Mesodermal cell (in vitro differentiated cells): ENCODE results near the gene KRTAP1-4.
"Not testable (repeated sequence)": the region's sequence is repeated elsewhere in the genome, so short reads cannot be mapped to it uniquely, and the experiment has no call there.

Experiments
- H3K27ac ChIP-seq: 2 replicates; pipeline ENCODE4 v1.7.0; 2013; ENCODE audit warnings: mild to moderate bottlenecking, low read depth, low read length, moderate library complexity; ENCODE audit not compliant: severe bottlenecking
- H3K36me3 ChIP-seq: 2 replicates; pipeline ENCODE4 v1.7.1; 2013; ENCODE audit warnings: mild to moderate bottlenecking, low read length, moderate library complexity; ENCODE audit not compliant: control insufficient read depth, insufficient read depth
- H3K4me1 ChIP-seq: one replicate; pipeline ENCODE4 v1.7.1; 2013; ENCODE audit warnings: mild to moderate bottlenecking, low read length; ENCODE audit not compliant: insufficient read depth, control insufficient read depth, poor library complexity, severe bottlenecking
- H3K4me3 ChIP-seq: 2 replicates; pipeline ENCODE4 v1.7.0; 2013; ENCODE audit warnings: low read length, control low read depth, mild to moderate bottlenecking; ENCODE audit not compliant: insufficient read depth, poor library complexity, severe bottlenecking; ENCODE audit errors: extremely low read depth
- H3K9me3 ChIP-seq: 2 replicates; pipeline ENCODE4 v1.7.1; 2013; ENCODE audit warnings: mild to moderate bottlenecking, low read length, moderate library complexity; ENCODE audit not compliant: control insufficient read depth
- WGBS, 2 experiments: methylation state at CpG; one replicate each; pipeline ENCODE4 v1.1.5; 2013; ENCODE audit warnings: missing lambda C conversion rate in 2 of 2; ENCODE audit not compliant: insufficient coverage in 2 of 2; 5-methylcytosine and 5-hydroxymethylcytosine counted together

KRTAP1-4 gene

DNA sequence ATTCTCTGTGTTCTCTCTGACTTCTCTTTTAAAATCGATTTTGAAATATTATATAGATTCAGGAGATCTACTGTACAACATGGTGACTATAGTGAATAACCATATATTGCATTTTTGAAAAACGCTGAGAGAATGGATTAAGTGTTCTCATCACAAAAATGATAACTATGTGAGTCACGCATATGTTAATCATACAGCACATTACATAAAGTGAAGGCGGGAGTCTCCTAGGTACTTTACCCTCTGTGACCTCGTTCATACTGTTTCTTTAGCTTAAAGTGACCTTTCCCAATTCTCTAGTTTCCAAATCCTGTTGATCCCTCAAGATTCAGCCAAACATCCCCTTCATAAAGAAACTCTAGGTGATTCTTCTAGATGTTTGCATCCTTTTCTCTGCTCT lies 27.2 kb downstream of the KRTAP1-4 start:
- H3K27ac ChIP-seq = no peak overlapping the region
- 71 to 73% methylated on average over 2 to 3 of the region's 5 CpGs for WGBS, 2 experiments
- no peak overlapping the region for H3K4me3 ChIP-seq
- no peaks in the 10 kb centered on the region for H3K9me3 ChIP-seq
- no peaks in the 10 kb centered on the region for H3K4me1 ChIP-seq
- no peaks in the 10 kb centered on the region for H3K36me3 ChIP-seq

DNA sequence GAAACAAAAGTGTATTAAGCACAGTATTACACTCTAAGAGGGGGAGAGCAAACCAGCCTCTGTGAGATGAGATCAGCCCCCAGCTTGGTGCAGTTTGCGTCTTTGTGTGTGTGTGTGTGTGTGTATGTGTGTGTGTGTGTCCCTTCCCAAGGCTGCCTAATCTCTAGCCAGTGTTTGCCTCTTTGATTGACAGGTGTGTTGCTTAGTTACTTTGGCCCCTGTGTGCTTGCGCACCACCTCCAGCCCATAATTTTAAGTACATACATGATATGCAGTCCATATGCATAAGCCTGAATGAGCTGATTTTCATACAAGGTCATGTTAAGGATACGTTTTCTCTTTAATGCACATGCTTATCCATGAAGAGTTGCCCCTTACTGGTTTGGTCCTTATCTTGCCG lies 28.2 kb downstream of the KRTAP1-4 start:
- Histone ChIP-seq H3K27ac (no peak overlapping the region), H3K4me1 (no peaks in the 10 kb centered on the region), H3K4me3 (no peak overlapping the region), H3K9me3 (no peaks in the 10 kb centered on the region), H3K36me3 (no peaks in the 10 kb centered on the region)
- 88 to 100% methylated on average over 1 of the region's 4 CpGs for WGBS, 2 experiments

DNA sequence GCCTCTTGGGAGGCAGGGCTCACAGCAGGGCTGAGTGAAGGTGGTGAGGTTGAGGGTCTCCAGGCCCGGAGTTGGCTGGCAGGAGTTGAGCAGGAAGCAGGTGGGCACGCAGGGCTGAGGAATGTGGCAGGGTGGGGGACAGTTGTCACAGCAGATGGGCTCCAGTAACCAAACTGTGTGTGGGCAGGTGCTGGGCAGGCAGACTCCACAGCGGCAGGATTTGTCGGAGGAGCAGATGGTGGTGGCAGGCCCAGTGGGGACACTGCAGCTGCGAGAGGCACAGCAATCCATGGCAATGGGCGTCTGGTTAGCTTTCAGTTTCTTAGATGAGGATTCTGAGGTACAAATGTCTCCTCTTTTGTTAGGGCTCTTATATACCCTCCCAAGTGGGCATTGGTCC lies 30.4 kb downstream of the KRTAP1-4 start, which contains the start of gene KRTAP3-2:
KRTAP3-2 (minus strand) TSS at position 344 of the 400 bp plus-strand sequence; CDS start at position 291, 53 bp downstream.
- H3K9me3 ChIP-seq, H3K4me1 ChIP-seq, H3K27ac ChIP-seq, H3K36me3 ChIP-seq, H3K4me3 ChIP-seq: not testable (repeated sequence)
- WGBS, 2 experiments = 85 to 89% methylated on average over 5 of the region's 6 CpGs

DNA sequence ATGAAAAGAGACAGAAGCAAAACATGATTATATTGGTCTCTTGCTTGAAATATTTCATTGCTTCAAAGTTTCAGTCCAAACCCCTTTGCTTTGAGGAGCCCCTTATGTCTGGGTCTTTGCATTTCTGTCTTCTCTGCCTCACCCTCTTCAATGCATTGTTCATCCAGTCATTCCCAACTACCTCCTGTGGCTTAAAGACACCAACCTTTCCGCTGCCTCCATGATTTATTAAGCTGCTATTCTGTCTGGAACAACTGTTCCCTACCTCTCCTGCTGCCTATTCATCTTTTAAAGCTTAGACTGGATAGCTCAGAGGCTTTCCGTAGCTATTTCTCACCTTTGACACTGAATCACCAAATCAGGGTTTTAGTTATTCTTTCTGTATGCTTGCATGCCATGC lies 32.6 kb downstream of the KRTAP1-4 start:
- 76 to 86% methylated on average over 1 to 2 of the region's 2 CpGs for WGBS, 2 experiments
- Histone ChIP-seq H3K36me3 (no peaks in the 10 kb centered on the region), H3K4me1 (no peaks in the 10 kb centered on the region), H3K27ac (no peak overlapping the region), H3K9me3 (no peaks in the 10 kb centered on the region), H3K4me3 (no peak overlapping the region)

DNA sequence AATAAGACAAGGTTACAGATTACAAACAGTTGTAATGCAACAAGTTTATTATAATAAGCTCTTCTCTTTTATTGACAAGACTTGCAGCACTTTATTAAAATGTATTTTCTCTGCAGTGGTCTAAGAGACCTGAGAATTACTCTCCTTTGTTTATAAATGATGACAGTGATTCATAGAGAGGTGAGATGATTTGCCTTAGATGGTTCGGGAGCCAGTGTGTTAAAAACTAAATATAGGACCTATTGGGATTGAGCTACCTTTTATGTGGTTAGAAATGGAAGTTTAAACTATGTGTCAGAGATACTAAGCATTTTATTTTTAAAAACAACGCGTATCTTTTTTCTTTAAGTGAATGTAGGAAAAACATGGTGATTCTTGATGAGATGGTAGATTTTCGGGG lies 33.2 kb downstream of the KRTAP1-4 start:
- Histone ChIP-seq H3K4me1 (no peaks in the 10 kb centered on the region), H3K9me3 (no peaks in the 10 kb centered on the region), H3K4me3 (no peak overlapping the region), H3K27ac (no peak overlapping the region), H3K36me3 (no peaks in the 10 kb centered on the region)
- 60 to 89% methylated on average over 1 of the region's 4 CpGs for WGBS, 2 experiments

DNA sequence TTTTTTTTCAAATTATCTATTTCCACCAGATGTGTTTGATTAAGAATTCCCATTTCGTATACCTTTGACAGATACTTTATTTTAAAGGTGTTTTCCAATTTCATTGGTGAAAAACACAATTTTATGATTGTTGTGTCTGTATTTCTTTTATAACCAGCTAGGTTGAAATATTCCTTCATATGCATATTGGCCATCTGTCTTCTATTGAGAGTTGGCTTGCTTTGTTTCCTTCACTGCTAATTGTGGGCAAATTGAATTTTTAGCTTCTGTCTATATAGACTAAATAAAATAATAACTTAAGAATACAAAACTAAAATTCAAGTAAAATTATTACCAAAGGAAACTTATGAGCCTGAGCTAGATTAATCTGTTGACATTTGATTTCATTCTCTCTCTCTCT lies 34.9 kb downstream of the KRTAP1-4 start:
- Histone ChIP-seq H3K9me3 (no peaks in the 10 kb centered on the region), H3K36me3 (no peaks in the 10 kb centered on the region), H3K27ac (no peak overlapping the region), H3K4me1 (no peaks in the 10 kb centered on the region), H3K4me3 (no peak overlapping the region)
- no CpG with 5 or more reads among the region's 1 CpG for WGBS, 2 experiments

DNA sequence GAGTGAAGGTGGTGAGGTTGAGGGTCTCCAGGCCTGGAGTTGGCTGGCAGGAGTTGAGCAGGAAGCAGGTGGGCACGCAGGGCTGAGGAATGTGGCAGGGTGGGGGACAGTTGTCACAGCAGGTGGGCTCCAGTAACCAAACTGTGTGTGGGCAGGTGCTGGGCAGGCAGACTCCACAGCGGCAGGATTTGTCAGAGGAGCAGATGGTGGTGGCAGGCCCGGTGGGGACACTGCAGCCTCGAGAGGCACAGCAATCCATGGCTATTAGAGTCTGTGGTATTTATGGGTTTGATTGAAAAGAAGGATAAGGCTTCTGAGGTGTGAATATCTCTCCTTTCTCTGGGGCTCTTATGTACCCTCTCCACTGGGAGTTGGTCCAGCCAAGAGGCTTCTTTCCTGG lies 36.2 kb downstream of the KRTAP1-4 start, which contains the start of gene KRTAP3-3:
KRTAP3-3 (minus strand) TSS at position 326 of the 400 bp plus-strand sequence; CDS start at position 259, 67 bp downstream.
- Histone ChIP-seq H3K4me3 (no peak within 1 kb of the TSS), H3K9me3 (no peaks in the 10 kb centered on the region), H3K27ac (no peak within 1 kb of the TSS), H3K4me1 (no peaks in the 10 kb centered on the region), H3K36me3 (no peaks in the 10 kb centered on the region)
- 67 to 83% methylated on average over 3 to 4 of the region's 4 CpGs for WGBS, 2 experiments

DNA sequence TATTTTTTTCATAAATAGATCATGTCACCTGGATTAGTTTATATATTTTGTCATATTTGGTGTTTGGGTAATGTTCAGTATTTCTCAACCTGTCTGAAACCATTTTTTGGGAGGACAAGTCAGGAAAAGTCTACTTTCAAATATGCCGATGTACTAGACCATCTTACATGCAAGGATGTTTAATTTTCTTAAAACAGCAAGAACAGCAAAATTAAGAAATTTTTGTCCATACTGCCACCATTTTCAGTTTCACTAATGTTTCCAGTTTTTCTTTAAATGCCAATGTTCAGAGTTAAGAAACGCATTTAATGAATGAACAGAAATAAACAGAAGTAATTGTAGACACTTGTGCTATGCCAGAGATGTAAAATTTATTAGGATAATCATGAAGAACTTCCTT lies 36.9 kb downstream of the KRTAP1-4 start:
- Histone ChIP-seq H3K4me1 (no peaks in the 10 kb centered on the region), H3K9me3 (no peaks in the 10 kb centered on the region), H3K36me3 (no peaks in the 10 kb centered on the region), H3K4me3 (no peak overlapping the region), H3K27ac (no peak overlapping the region)
- WGBS, 2 experiments = 100% methylated on average over 1 of the region's 2 CpGs

DNA sequence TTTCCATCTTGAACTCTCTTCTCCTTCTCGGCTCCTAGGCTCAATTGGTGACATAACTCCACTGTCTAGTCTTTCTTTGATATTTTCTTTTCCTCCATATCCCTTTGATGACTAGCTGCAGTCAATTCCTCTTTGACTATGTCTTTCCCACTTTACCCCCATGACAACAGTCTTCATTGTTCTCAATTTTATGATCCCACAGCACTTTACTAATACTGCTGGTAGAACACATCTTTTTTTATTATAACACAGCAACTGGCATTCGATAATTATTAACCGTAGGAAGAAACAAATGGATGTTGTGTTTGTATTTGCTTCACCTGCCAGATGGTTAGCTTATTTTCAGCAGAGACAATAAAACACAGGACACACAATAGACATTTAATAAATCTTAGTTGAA lies 37.3 kb downstream of the KRTAP1-4 start:
- H3K27ac ChIP-seq = no peak overlapping the region
- WGBS, 2 experiments = 92 to 100% methylated on average over 1 of the region's 3 CpGs
- H3K9me3 ChIP-seq = no peaks in the 10 kb centered on the region
- H3K4me3 ChIP-seq = no peak overlapping the region
- H3K36me3 ChIP-seq = no peaks in the 10 kb centered on the region
- H3K4me1 ChIP-seq = no peaks in the 10 kb centered on the region

DNA sequence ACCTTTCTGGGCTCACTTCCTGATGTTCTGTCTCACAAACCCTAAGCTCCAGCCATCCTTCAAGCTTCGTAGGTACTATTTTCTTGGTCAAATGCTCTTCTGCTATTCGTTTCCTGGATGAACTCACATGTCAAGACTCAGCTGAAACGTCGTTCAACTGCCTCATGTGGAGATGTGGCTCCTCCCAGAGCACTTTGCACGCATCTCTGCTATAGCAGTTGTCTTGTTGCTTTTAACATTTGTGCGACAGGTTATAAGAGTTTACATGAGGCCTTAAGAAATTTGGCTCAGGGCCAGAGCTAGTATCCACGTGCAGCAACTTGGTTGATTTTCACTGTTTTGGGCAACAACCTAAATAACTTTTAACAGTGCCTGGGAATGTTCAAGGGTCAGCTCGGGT lies 43.1 kb downstream of the KRTAP1-4 start:
- Histone ChIP-seq H3K36me3 (no peaks in the 10 kb centered on the region), H3K4me1 (no peaks in the 10 kb centered on the region), H3K27ac (no peak overlapping the region), H3K4me3 (no peak overlapping the region), H3K9me3 (no peaks in the 10 kb centered on the region)
- 86 to 88% methylated on average over 7 of the region's 8 CpGs for WGBS, 2 experiments

DNA sequence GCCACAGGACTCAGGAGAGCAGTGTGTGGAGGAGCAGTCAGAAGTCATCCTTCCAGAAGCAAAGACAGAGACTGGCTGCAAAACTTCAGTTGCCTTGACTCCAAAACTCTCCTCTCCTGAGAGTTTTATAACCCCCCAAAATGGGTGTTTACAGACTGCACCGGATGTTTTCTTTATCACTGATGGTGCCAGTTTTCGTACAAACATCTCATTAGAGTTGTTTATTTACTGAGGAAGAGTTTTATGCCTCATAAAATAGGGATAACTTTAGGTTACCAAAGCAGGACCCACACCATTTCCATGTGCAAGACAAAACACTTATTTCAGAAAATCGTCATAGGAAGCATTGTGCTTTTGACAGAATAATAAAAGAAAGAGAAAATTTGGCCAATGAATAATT lies 45.8 kb downstream of the KRTAP1-4 start, which contains the start of gene KRT40:
KRT40 (minus strand) TSS at position 101 of the 400 bp plus-strand sequence; CDS start at position 48, 53 bp downstream.
- H3K4me3 ChIP-seq = no peak within 1 kb of the TSS
- no peak within 1 kb of the TSS for H3K27ac ChIP-seq
- no peaks in the 10 kb centered on the region for H3K4me1 ChIP-seq
- WGBS, 2 experiments = 83% methylated on average over 1 of the region's 3 CpGs; no CpG with 5 or more reads in 1 of the 2 experiments
- no peaks in the 10 kb centered on the region for H3K9me3 ChIP-seq
- no peaks in the 10 kb centered on the region for H3K36me3 ChIP-seq
